Stimulated activated CD8-positive, alpha-beta memory T cell treated with anti-CD3 and anti-CD28 coated beads, Interleukin-7, amount 100 ng/mL, for 48 hours (primary cell): ENCODE data around the gene PCSK6.
"Not testable (repeated sequence)": the region's sequence is repeated elsewhere in the genome, so short reads cannot be mapped to it uniquely, and the experiment has no call there.

Experiments
- DNase-seq, 2 donors: peaks; one replicate each; pipeline ENCODE4 v3.0.0-alpha.2; 2020; ENCODE audit warnings: low read depth in 1 of 2; ENCODE audit errors: extremely low read depth in 1 of 2

Gene PCSK6

DNA sequence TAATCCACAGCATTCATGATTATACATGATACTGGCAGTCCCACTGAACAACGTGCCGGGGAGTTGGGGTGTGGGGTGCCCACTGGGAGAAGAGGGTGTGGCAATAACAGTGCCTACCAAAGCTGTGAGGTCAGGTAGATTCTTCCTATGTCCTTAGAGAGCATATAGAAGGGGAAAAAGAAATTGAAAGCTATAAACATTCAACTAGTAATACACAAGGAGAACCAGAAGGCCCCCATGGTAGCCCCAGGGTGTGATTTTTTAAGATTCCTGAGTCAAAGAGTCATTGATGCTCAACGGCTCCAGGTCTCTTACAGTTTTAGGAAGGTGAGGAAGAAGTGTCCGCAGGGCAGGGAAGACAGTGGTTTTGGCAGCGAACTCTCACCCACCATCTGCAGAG, 25.8 kb downstream of the PCSK6 start:
- DNase-seq = not testable (repeated sequence)

DNA sequence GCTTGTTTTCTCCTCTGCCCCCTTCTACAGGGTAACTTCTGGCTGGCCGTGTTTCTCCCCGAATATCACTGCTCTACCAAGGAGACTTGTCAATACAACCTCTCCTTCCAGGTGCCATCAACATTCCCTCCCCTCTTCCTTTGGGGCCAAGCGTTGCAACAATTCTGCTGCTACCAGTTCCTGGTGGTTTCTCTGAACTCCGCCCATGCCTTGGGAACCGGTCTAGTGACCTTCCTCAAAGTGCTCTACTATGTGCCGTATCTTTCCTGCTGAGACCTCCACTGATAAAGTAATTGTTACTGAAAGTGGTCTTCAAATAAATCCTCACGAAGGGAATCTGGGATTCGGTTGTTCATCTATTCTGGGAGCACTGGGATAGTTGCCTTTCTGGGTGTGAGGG, 26.2 kb downstream of the PCSK6 start:
- no peak for DNase-seq

DNA sequence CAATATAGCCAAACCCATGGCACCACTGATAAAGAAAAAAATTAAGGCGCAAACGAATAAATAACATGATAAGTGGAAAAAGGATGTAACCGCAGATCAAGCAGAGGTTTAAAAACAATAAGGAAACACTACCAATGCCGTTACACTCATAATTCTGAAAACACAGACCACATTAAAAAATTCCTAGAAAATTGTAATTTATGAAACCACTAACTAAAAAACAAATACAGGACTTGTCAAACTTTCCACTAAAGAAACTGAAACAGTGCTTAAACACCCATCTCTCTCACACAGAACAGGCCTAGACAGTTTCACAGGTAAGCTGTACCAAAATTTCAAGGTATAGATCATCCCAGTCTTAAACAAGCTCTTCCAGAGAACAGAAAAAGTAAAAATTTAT, 28.4 kb downstream of the PCSK6 start:
- no peak for DNase-seq

DNA sequence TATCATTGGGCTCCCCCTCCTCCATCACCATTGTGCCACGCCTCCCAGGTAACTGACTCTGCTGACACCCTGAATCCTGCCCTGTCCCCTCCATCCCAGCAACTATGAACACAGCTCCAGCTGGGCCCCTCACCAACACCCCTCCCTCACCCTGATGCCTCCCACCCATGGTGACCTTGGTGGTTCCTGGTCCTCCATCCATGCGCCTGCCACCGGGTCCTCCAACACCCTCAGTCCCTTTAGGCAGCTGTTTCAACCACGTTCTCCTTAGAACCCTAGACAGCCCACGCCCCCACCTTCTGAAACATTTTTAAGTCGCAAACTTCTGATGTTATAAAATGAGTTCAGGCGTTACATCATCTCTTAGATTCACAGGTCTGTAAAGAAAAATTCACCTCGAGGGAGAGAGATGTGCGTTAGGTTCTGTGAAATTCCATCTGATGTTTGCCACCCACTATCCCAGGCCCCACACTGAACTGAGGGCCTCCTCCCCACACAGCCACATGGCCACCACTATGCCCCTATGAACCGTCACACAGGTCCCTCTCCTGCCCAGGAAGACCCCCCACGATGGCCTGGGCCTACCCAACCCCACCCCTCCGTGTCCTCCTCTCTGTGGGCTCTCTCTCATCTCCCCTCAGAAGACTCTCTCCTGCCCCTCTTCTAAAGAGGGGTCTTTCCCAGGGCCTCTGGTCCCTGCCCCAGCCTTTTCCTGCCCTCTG, 29.8 kb downstream of the PCSK6 start:
- DNase-seq = no peak

DNA sequence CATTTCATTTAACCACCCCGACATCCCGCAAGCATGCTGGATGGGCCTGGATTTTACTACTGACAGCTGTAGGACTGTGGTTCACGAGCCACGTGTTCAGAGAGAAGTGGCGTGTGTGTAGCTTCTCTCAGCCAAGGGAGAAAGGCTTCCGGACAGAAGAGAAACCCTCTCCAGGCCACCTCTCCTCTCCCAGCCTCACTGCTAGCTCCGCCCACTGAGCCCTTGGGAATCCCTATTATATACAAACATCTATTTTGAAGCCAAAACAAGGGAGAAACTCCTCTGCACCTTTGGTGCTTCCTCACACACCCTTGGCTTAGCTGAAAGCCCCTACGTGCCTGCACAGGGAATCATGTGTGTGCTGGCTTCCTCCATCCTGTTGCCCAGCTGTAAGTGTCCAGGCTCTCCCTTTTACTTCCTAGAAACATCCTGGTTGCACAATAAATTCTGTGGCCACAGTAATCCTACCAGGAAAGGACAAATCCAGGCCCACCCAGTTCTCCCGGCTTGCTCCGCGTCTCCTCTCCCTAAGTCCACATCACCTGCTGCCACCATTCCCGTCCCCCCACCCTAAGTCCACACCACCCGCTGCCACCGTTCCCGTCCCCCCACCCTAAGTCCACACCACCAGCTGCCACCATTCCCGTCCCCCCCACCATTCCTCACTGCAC, 30.5 kb downstream of the PCSK6 start:
- DNase-seq = no peak

DNA sequence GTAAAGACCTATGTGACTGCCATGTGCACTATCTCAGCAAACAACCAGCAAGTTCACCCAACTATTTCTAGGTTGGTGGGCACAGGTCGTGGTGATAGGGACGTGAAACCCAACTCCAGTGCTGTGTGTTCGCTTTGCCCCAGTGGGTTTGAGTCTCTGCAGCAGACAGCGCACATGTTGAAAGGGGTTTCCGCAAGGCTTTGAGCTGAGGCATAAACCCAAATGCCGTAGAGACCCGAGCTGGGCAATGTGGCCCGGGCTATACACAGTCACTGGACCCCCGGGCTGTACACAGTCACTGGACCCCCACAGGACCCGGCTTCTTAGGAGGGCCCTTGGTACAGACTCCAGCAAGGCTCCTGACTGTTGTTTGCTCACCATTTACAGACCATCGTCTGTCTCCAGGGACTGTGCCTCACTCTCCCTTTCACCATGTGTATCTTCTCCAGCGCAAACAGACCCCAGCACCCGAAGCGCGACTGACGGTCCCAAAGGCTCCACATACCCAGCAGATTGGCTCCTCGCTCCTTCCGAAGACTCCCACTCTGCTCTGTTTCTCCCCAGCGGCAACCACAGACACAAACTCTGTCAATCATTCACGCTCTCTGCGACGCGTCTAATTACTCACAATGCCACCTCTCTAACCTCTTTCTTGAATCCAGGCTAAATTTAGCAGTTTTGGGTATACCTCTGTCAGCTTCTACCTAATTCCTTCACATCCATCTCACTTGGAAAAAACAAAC, 31.2 kb downstream of the PCSK6 start:
- no peak for DNase-seq

DNA sequence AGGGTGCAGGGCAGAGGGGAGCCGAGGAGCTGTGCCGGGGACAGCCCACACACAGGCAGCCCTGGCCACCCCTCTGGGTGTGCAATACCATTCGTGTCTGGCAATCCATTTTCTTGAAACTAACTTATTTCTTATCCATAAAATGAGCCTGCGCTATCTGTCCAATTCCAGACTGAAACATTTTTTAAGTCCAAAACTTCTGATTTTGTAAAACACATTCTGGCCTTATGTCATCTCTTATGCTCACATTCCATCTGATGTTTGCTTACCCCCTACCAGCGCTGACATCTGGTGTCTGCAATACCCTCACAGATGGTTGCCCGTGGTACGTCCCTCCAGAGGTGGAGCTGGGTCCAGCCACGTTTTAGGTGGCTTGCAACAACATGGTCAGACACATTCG, 31.8 kb downstream of the PCSK6 start:
- DNase-seq = no peak

DNA sequence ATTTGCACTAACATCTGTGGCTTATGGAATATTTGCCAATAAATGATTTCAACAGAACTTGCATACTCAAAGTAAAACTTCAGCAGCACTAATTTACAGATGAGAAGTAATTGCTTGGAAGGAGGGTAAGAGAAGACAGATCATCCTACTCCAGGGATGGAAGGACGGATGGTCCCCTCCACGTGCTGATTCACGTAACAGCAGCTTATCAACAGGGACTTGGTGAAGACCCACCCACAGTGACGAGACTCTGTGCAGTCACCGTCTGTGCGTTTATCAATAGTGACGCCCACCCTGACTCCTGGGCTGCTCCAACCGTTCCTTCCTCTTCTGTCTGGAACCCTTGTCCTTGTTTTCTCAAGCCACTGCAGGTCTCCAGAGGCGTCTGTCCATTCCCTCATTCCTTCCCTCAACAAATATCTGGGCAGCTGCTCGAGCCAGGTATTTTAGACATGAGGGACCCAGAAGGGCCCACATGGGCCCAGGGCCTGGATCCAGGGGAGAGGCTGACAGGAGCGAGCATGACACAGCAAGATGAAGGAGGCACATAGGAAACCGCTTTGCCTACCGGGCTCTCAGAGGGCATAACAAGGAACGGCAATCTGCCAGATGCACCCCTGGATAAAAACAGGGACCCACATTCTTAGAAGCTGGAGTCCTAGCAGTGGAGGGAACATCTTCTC, 33.3 kb downstream of the PCSK6 start:
- no peak for DNase-seq

DNA sequence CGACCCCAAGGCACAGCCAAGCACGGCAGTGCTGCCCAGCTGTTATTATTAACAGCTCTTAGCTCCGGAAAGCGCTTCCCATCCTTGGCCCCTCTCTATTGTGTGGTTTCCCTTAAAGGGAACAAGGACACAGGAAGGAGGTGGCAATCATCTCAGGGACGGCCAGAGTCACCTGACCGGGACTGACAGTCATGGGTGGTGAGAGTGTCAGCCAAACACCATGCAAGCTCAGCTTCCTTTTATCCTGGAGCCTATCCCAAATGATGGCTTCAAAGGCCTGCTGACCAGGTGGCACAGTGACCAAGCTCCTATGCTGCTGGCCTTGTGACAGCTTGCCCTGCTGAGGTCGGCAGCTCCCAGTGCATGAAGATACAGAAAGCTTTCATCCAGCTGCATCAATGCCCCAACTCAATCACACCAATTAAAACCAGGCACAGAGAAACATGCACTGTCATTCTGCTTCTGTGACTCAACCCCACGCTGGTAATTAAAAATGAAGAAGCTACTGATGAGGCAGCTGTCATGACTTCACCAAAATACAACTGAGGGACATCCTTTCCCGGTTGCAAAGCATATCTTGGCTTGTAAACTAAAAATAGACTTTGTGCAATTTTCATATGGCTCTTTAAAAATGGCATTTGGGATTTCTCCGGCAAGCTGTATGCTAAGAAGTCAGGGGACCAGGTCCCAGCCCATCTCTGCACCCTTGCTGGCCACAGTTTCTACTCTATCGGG, 34.0 kb downstream of the PCSK6 start:
- DNase-seq = no peak

DNA sequence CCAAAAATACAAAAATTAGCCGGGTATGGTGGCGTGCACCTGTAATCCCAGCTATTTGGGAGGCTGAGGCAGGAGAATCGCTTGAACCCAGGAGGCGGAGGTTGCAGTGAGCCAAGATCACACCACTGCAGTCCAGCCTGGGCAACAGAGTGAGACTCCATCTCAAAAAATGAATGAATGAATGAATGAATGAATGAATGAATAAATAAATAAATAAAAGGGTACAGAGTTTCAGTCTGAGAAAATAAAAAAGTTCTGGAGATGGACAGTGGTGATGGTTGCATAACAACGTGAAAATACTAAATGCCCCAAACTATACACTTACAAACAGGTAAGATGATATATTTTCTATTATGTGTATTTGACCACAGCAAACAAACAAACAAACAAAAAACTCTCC, 34.7 kb downstream of the PCSK6 start:
- DNase-seq = not testable (repeated sequence)

DNA sequence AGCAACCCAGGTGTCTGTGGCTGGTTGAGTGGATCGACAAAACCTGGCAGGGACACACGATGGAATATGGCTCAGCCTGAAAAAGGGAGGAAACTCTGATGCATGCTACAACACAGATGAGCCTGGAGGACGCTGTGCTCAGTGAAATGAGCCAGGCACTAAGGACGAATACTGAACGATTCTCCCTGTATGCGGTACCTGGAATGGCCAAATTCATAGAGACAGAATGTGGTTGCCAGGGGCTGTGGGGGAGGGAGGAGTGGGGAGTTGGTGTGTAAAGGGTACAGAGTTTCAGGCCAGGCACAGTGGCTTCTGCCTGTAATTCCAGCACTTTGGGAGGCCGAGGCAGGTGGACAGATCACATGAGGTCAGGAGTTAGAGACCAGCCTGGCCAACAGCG, 35.1 kb downstream of the PCSK6 start:
- DNase-seq = no peak

DNA sequence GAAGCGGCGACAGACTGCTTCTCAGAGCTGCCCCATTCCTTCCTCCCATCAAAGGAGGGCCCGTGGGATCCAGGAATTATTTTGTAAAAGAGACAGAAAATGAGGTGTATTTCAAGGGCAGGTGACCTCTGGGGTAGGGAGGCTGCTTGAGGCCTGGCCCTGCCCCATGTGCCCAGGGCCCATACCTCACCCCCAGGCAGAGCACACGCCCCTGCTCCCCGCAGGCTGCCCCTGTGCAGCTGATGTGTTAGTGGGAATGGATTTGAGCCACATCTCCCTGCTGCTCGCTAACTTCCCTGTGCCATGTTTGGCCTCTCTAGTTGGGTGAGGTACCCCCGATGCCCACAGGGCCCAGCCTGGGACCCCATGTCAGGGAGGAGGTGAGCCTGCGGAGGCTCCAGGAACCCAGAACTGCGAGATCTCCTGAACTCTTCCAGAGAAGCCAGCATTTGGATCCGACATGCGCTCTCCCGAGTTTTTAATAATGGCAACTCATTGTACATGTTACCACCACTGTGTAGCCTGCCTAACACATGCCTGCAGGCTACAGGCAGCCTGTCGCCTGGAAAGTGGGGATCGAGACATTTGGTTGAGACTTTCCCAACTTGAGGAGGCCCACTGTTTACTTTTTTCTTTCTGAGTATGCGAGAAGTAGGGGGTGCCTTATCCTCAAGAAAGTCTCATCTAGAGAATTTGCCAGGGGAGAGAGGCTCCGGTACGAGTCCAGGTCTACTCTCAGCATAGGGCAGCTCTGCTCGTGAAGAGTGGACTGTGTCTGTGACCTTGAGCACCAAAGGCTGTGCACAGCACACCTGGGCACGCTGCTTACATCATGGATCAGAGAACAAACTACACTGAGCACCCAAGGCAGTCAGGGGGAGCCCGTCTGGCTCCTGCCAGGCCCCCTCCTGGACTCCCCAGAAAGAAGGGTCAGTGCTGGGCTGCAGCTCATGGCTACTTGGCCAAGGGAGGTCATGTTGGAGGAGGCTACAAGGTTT, 36.1 kb downstream of the PCSK6 start:
- DNase-seq = no peak

DNA sequence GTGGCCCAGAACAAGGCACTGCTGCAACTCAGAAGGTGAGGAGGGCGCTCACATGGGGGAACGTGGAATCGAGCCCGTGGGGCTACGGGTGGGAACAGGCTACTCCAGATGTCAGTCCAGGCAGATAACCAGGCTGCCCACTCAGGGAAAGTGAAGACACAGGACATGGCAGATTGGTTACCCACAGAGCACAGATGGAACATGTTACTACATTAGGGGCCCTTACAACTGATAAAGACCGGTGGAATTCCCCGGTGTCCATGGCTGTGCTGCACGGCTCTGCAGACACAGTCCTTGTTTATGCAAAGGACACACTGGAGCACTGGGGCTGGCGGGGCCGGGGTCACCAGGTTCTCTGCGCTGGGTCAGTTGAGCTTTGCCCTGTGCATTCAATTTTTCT, 36.9 kb downstream of the PCSK6 start:
- DNase-seq = no peak

DNA sequence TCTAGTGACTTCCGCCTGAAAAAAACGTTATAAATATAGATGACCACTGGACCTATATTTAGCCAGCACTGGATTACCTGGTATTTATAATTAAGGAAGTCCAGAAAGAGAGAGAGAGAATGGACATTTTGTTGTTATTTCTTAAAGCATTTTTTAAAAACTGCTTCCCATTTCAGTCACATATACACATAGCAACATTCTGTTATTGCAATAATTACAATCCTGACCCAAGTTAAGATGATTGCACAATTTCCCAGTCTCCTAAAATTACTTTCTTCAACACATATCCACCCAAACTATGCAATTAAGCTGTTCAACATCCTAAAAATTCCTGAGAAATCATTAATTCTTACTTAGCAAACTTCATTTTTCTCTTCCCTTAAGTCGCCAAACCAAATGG, 37.7 kb downstream of the PCSK6 start:
- DNase-seq = no peak

DNA sequence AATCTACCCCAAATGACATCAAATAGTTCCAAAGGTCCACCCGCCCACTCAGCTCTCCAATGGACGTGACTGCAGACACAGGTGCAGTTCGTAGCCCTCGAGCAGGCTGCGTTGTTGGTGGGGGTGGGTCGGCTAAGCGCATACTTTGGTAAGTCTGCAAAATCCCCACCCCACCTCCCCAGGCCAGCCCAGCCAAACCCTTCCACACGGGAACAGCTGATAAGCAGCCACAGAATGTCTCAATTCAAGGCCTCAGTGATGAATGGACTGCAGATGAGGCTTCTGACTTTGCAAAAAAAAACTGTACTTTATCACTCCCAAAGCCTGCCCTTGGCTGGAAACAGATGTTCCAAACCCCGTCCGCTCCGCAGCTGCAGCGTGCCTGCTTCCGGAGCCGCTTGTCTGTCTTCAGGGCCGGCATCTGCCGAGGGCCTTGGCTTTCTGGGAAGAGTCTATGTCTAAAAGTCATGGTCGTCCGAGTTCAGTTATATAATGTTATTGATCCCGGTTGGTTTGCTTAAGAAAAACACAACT, 38.2 kb downstream of the PCSK6 start:
- no peak for DNase-seq

DNA sequence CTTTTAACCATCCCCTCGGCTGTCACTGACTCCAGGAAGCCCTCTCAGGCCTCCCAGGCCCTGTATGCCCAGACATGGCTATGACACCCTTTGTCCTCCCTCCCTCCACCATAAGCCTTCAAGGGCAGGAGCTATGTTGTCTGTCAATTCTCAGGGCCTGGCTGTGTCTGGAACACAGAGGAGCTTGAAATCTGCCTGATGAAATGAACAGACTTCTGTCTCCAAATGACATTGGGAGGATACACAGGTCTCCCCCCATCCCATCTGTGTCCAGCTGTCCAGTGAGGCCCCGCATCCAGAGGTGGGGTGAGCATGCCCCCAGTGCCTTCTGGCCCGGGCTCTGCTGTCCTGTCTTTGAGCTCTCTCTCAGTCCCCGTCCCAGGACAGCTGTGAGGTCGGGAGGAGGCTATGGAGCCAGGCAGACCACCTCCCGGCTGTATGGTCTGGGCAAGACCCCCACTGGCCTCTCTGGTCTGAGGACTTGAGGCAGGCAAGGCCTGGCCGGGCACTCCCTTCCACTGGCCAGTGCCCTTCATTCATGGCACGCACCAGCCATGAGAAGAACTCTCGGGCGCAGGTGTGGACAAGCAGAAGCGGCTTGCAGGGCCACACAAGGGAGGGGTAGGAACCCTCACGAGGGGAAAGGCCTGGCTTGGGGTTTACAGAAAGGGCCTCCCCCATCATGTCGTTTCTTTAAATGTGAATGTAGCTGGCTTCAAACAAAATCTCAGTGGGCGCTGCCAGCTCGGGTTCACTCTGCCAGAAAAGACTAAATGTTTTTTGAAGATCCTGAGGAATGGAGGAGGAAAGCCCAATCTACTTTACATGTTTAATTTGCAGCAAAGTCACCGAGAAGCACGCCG, 38.9 kb downstream of the PCSK6 start:
- no peak for DNase-seq

DNA sequence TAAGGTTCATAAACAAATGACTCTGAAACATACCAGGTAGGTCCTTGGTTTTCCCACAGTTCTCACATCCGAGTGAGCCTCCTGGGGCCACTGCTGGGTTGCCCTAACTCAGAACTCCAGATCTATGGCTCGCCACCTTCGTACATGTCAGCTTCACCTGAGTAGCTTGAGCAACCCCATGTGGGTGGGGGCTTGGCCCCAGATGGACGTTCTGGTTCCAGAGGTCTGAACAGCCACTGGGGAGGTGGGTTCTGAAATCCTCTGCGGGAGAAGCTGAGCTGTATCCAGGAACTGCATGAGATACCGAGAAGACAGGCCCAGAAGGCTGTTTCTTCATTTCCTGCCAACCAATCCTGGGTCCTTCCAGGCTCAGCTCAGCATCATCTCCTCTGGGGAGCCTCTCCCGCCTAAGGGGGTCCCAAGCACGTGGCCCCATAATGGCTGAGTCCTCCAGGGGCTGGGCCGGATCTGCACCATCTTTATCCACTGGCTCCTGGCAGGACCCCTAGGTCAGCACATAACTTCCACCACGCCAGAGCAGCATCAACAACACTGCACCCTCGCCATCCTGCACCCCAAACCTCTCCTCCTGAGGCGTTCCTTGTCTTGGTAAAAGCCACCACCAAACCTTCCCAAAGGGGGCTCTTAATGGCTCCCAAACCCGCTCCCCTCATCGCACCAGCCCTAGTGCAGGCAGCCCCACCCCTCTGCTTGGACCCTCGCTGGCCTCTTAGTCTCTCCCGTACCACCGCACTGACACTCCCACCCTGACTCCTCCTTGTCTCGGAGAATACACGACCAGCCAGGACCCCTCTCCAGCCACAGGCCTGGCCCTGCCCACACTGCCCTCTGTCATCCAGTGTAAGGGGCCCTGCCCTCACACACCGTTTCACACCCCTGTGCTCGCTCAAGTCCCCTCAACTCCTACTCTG, 39.8 kb downstream of the PCSK6 start:
- no peak for DNase-seq
